Erythroblast (primary cell): Measurements from ENCODE around the gene NFKBIE.
A peak's percentile ranks its signal among the peaks of the same experiment; 100 is the strongest.

ENCODE experiments used
- DNase-seq, 2 experiments: peaks; one replicate each; lab custom pipeline; 2025; lab: John Stamatoyannopoulos, UW
- GATA1 ChIP-seq: IDR thresholded peaks from 2 replicates; pipeline ENCODE4 v1.6.1; 2011; ENCODE audit warnings: low read depth, mild to moderate bottlenecking, control low read depth, low read length, moderate library complexity
- POLR2A ChIP-seq: IDR thresholded peaks from 2 replicates; pipeline ENCODE4 v1.6.1; 2011; ENCODE audit warnings: mild to moderate bottlenecking, low read length

Gene NFKBIE

GRCh38 chr6:44253307-44254101, 11.8 kb downstream of the NFKBIE start:
- DNase-seq, result peak; percentile 72 to 81
- TF ChIP-seq GATA1 (no peak), POLR2A (no peak)

GRCh38 chr6:44251576-44252524, 13.5 kb downstream of the NFKBIE start:
- no peak for DNase-seq
- TF ChIP-seq POLR2A (no peak), GATA1 (no peak)

DNA sequence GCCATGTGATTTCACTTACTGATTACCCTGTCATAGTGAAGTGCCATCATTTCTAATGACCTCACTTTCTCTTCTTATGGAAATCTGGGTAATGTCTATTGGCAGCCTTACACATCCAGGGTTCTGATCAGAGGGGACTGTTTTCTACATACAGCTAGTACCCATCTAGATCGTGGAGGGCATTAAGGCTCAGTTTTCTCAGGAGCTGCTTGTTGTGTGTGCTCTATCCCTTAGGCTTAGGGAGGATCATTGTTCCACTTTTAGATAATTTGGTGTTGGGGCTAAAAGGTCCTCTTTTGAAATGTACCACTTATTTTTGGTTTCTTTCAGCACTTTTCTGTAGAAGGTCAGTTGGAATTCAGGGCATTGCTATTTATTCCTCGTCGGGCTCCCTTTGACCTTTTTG, 14.6 kb downstream of the NFKBIE start:
- no peak for DNase-seq
- no peak for TF ChIP-seq GATA1
- TF ChIP-seq POLR2A, result no peak

DNA sequence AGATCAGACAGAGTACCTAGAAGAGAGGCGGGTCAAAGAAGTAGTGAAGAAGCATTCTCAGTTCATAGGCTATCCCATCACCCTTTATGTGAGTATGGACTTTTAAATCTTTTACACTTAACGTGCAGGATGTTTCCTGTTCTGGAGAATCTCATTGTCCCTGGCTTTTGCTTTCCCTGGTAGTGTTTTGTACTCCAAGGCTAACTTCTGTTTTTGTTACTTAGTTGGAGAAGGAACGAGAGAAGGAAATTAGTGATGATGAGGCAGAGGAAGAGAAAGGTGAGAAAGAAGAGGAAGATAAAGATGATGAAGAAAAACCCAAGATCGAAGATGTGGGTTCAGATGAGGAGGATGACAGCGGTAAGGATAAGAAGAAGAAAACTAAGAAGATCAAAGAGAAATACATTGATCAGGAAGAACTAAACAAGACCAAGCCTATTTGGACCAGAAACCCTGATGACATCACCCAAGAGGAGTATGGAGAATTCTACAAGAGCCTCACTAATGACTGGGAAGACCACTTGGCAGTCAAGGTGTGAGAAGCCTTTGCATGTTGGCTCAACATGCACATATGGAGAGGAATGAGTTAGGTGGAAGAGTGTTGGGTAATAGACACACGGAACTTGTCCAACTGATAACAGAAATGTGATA, 15.2 kb downstream of the NFKBIE start:
- peak; percentile 29 to 37 for DNase-seq
- no peak for TF ChIP-seq GATA1
- no peak for TF ChIP-seq POLR2A

GRCh38 chr6:44249082-44249748, 16.1 kb downstream of the NFKBIE start:
- DNase-seq, result no peak
- TF ChIP-seq GATA1, result no peak
- TF ChIP-seq POLR2A, result no peak

DNA sequence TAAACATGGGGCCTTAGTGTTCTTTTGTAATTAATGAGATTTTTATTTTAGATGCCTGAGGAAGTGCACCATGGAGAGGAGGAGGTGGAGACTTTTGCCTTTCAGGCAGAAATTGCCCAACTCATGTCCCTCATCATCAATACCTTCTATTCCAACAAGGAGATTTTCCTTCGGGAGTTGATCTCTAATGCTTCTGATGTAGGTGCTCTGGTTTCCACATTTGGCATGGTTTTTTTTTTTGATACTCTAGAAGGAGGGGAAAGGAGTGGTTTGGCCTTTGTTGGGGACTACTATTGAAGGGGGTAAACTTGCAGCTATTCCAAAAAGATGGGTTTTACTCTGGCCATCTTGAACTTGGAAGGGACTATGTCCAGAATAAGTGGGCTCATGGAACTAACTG, 16.8 kb downstream of the NFKBIE start:
- DNase-seq, result no peak
- TF ChIP-seq POLR2A (no peak), GATA1 (no peak)

DNA sequence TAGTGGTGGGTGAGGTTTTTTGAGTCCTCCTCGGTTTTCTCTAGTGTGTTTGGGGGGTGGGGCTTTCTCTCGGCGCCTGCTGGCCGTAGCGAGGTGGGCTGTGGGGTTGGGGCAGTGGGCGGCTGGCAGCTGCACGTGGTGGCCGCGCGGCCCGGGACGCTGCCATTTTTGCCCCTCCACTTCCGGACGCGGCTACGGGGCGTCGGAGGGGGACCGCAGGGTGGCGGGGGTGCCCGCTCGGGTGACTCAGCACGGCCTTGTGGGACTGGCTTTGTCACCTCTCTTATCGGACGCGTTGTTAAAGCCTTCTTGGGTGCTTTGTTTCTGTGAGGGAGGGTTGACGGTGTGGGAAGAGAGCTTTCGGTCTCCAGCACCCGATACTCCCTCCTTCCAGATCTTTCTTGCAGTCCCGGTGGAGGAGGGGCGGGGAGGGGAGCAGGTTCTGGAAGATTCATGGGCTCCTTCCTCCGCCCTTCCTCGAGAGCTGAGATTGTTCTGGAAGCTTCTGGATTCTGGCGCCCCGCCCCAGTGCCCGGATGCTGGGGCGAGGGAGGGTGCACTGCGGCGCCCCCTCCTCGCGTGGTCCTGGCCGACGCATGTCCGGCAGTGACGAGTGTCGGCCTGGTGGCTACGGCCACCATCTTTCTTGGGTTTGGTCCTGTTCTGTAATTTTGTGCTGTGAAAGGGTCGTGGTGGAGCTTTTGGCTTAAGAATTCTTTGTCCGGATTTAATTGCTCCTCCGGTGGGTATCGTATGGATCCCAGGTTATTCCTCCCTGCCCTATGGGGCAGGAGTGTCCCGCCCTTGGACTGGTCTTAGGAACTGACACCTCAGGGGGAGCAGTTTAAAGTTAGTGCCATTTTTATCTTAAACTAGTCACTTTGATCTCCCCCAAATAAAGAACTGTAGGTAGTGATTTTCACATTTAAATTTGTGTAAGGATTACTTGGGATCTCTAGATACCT, 17.7 kb downstream of the NFKBIE start:
- TF ChIP-seq GATA1 (no peak), POLR2A (no peak)
- peak; percentile 94 to 95 for DNase-seq

GRCh38 chr6:44246663-44247337, 18.6 kb downstream of the NFKBIE start, which contains the start of gene HSP90AB1:
HSP90AB1 (plus strand) TSS chr6:44247101; CDS start chr6:44248630, 1,529 bp downstream.
- peak; percentile 97 to 99 for DNase-seq
- no peak for TF ChIP-seq GATA1
- TF ChIP-seq POLR2A, result peak; percentile 100

DNA sequence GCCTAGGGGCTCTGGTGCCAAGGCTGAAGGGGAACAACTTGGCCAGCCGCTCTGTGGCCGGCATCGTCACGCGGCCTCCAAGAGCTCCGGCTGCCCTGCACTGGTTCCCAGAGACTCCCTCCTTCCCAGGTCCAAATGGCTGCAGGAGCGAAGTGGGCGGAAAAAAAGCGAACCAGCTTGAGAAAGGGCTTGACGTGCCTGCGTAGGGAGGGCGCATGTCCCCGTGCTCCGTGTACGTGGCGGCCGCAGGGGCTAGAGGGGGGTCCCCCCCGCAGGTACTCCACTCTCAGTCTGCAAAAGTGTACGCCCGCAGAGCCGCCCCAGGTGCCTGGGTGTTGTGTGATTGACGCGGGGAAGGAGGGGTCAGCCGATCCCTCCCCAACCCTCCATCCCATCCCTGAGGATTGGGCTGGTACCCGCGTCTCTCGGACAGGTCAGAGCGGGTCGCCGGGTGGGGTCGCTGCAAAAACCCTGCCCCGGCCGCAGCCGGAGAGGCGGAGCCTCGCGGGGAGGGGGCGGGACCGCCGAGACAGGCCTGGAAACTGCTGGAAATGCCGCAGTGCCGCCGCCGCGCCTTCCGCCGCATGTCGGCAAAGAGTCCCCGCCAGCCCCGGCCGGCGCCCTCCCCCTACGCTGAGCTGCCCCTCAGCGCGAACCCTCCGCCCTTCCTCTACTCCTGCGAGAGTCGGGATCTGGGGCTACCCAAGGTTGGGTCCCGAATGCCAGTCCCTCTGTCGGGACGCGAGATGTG, 19.3 kb downstream of the NFKBIE start:
- TF ChIP-seq GATA1, result no peak
- DNase-seq, result peak; percentile 89 to 93

DNA sequence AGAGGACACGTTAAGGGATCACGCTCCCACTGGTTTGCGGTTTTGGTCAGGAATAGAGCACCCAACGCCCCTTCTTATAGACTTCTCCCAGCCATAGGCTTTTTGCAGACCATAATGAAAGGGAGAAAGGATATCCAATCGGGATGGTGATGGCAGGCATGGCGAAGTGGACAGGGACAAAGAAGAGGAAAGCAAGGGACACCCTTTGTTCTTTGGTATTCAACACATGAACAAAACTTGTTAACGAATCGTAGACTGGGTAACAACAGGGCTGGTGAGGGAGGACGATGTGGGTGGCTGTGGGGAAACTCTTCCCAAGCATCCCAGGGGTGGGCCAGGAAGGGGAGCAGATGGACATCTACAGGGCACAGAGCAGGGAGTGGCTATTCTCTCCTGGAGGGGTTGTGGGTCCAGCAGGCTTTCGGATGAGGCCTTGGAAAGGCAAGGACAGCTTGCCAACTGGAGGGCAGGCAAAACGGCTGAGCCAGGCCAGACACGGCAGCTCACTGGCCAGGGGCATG, 19.9 kb downstream of the NFKBIE start:
- DNase-seq, result no peak
- TF ChIP-seq GATA1 (no peak), POLR2A (no peak)

DNA sequence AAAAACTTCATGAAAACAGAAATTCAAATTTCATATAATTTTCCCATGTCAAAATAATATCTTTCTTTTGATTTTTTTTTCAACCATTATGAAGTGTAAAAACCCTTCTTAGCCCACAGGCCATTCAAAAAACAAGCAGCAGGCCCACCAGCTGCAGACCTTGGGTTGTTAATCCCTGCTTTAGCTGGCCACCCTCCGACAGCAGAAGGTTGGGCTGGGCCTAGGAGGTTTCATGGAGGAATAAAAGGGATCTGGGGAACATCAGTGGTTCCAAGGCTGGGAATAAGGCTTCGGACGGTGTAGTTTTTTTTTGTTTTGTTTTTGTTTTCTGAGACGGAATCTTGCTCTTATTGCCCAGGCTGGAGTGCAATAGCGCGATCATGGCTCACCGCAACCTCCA, 22.0 kb downstream of the NFKBIE start:
- TF ChIP-seq GATA1, result no peak
- no peak for TF ChIP-seq POLR2A

More for the DNA sequence above, 22.0 kb downstream of the NFKBIE start:
- no peak for DNase-seq
